Muscle layer of duodenum (tissue), 2 donors: ENCODE data around the gene ADAMTS16.

Source experiments
- H3K27ac ChIP-seq: one replicate; pipeline ENCODE4 v1.7.0; 2013; ENCODE audit warnings: mild to moderate bottlenecking, low read length
- H3K27me3 ChIP-seq: one replicate; pipeline ENCODE4 v1.7.0; 2013; ENCODE audit warnings: low read depth, mild to moderate bottlenecking, control low read depth, low read length
- H3K36me3 ChIP-seq, 2 donors: one replicate each; pipeline ENCODE4 v1.7.0; 2013; ENCODE audit warnings: low read length in 2 of 2, control low read depth in 1 of 2, mild to moderate bottlenecking in 1 of 2; ENCODE audit not compliant: insufficient read depth in 2 of 2, control insufficient read depth in 1 of 2
- H3K4me1 ChIP-seq, 2 donors: one replicate each; pipeline ENCODE4 v1.7.0; 2013; ENCODE audit warnings: low read length in 2 of 2, mild to moderate bottlenecking in 2 of 2, control low read depth in 1 of 2, moderate library complexity in 1 of 2; ENCODE audit not compliant: insufficient read depth in 2 of 2, control insufficient read depth in 1 of 2
- H3K4me3 ChIP-seq, 2 donors: one replicate each; pipeline ENCODE4 v1.7.0; 2013; ENCODE audit warnings: low read length in 2 of 2, low read depth in 1 of 2, mild to moderate bottlenecking in 1 of 2
- H3K9me3 ChIP-seq, 2 donors: one replicate each; pipeline ENCODE4 v1.7.0; 2013; ENCODE audit warnings: low read length in 2 of 2, control low read depth in 1 of 2, mild to moderate bottlenecking in 1 of 2; ENCODE audit not compliant: control insufficient read depth in 1 of 2
- donor health status: healthy.

The ADAMTS16 gene

GRCh38 chr5:5273976-5274375 lies 133.8 kb downstream of the ADAMTS16 start:
- H3K36me3 ChIP-seq: no peaks in the 10 kb centered on the region
- no peak overlapping the region for H3K27ac ChIP-seq
- no peaks in the 10 kb centered on the region for H3K4me1 ChIP-seq
- H3K27me3 ChIP-seq: no peaks in the 10 kb centered on the region
- no peaks in the 10 kb centered on the region for H3K9me3 ChIP-seq
- H3K4me3 ChIP-seq: no peak overlapping the region

- H3K9me3 ChIP-seq: no peaks in the 10 kb centered on the region
- no peak overlapping the region for H3K4me3 ChIP-seq
- H3K27ac ChIP-seq: no peak overlapping the region
- no peaks in the 10 kb centered on the region for H3K27me3 ChIP-seq
- no peaks in the 10 kb centered on the region for H3K4me1 ChIP-seq
- no peaks in the 10 kb centered on the region for H3K36me3 ChIP-seq
Measured at GRCh38 chr5:5275211-5275610, 135.1 kb downstream of the ADAMTS16 start.

GRCh38 chr5:5276430-5276829 lies 136.3 kb downstream of the ADAMTS16 start:
- Histone ChIP-seq H3K36me3 (no peaks in the 10 kb centered on the region), H3K27me3 (no peaks in the 10 kb centered on the region), H3K4me1 (no peaks in the 10 kb centered on the region), H3K4me3 (no peak overlapping the region), H3K9me3 (no peaks in the 10 kb centered on the region), H3K27ac (no peak overlapping the region)

- H3K27ac ChIP-seq: no peak overlapping the region
- no peaks in the 10 kb centered on the region for H3K36me3 ChIP-seq
- no peaks in the 10 kb centered on the region for H3K9me3 ChIP-seq
- no peaks in the 10 kb centered on the region for H3K4me1 ChIP-seq
- no peaks in the 10 kb centered on the region for H3K27me3 ChIP-seq
- H3K4me3 ChIP-seq: no peak overlapping the region
Measured at GRCh38 chr5:5276951-5277517, 136.9 kb downstream of the ADAMTS16 start.

GRCh38 chr5:5278201-5278814 lies 138.2 kb downstream of the ADAMTS16 start:
- Histone ChIP-seq H3K27me3 (no peaks in the 10 kb centered on the region), H3K4me1 (no peaks in the 10 kb centered on the region), H3K4me3 (no peak overlapping the region), H3K9me3 (no peaks in the 10 kb centered on the region), H3K36me3 (no peaks in the 10 kb centered on the region), H3K27ac (no peak overlapping the region)

- Histone ChIP-seq H3K36me3 (no peaks in the 10 kb centered on the region), H3K4me1 (no peaks in the 10 kb centered on the region), H3K4me3 (no peak overlapping the region), H3K27ac (no peak overlapping the region), H3K27me3 (no peaks in the 10 kb centered on the region), H3K9me3 (no peaks in the 10 kb centered on the region)
Measured at GRCh38 chr5:5278815-5279381, 138.8 kb downstream of the ADAMTS16 start.

- Histone ChIP-seq H3K27me3 (no peaks in the 10 kb centered on the region), H3K4me3 (no peak overlapping the region), H3K4me1 (no peaks in the 10 kb centered on the region), H3K27ac (no peak overlapping the region), H3K36me3 (no peaks in the 10 kb centered on the region), H3K9me3 (peaks cover 0 to 4% of the 10 kb centered on the region in 2 donors)
Measured at GRCh38 chr5:5285906-5286305, 145.8 kb downstream of the ADAMTS16 start.

GRCh38 chr5:5287419-5287818 lies 147.3 kb downstream of the ADAMTS16 start:
- H3K36me3 ChIP-seq: no peaks in the 10 kb centered on the region
- H3K27ac ChIP-seq: no peak overlapping the region
- peaks cover 0 to 4% of the 10 kb centered on the region in 2 donors for H3K9me3 ChIP-seq
- H3K4me3 ChIP-seq: no peak overlapping the region
- no peaks in the 10 kb centered on the region for H3K4me1 ChIP-seq
- no peaks in the 10 kb centered on the region for H3K27me3 ChIP-seq

GRCh38 chr5:5288201-5288600 lies 148.1 kb downstream of the ADAMTS16 start:
- Histone ChIP-seq H3K27me3 (no peaks in the 10 kb centered on the region), H3K9me3 (peaks cover 0 to 9% of the 10 kb centered on the region in 2 donors), H3K27ac (no peak overlapping the region), H3K4me1 (no peaks in the 10 kb centered on the region), H3K4me3 (no peak overlapping the region), H3K36me3 (no peaks in the 10 kb centered on the region)

GRCh38 chr5:5289537-5289936 lies 149.4 kb downstream of the ADAMTS16 start:
- Histone ChIP-seq H3K9me3 (peaks cover 0 to 13% of the 10 kb centered on the region in 2 donors), H3K36me3 (no peaks in the 10 kb centered on the region), H3K27ac (no peak overlapping the region), H3K27me3 (no peaks in the 10 kb centered on the region), H3K4me1 (no peaks in the 10 kb centered on the region), H3K4me3 (no peak overlapping the region)

GRCh38 chr5:5290674-5291334 lies 150.7 kb downstream of the ADAMTS16 start:
- Histone ChIP-seq H3K27ac (no peak overlapping the region), H3K4me3 (no peak overlapping the region)

More at GRCh38 chr5:5290674-5291334, 150.7 kb downstream of the ADAMTS16 start:
- no peaks in the 10 kb centered on the region for H3K36me3 ChIP-seq
- H3K27me3 ChIP-seq: no peaks in the 10 kb centered on the region
- H3K9me3 ChIP-seq: peaks cover 0 to 23% of the 10 kb centered on the region in 2 donors
- H3K4me1 ChIP-seq: no peaks in the 10 kb centered on the region
